GM19372 (cell line): Measurements from ENCODE around the gene MLLT10.

Experiments used
- ATAC-seq: cut with Tn5 transposase; IDR thresholded peaks from one replicate; pipeline ENCODE4 v1.9.1; 2021; ENCODE audit warnings: mild to moderate bottlenecking, low read depth, moderate library complexity; ENCODE audit not compliant: unreplicated experiment

The MLLT10 gene

DNA sequence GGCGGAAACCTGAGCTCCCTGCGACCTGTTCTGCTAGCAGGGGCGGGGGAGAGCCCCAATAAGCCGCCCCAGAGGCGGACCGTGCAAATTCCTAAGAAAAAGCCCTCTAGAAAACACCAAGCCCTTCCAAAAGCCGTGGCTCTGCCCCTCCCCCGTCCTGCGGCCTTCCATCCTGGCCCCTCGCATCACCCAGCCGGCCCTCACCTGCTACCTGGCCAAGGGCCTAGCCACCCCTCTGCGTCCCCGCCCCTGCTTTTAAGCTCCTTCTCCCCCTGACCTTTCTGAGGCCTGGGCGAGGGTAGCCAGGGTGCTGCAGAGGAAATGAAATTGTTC, 33.5 kb upstream of the MLLT10 start:
- ATAC-seq, result no peak

DNA sequence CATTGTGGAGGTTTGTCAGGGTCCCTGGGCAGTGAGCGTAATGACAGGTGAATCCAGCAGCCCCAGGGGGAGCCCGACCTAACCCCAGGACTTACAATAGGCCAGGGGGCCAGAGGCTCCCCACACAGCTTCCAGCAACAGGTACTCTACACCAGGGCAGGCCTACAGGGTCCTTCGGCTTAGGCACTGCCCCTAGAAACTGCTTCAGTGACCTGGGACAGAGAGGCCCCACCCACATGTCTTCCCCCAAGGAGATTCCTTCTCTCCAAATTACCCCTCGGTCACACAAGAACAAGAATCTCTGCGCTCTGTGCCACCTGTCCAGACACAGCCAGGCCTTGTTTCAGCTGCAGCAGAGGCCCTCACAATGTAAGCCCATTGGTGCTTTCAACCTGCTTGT, 32.9 kb upstream of the MLLT10 start:
- no peak for ATAC-seq

DNA sequence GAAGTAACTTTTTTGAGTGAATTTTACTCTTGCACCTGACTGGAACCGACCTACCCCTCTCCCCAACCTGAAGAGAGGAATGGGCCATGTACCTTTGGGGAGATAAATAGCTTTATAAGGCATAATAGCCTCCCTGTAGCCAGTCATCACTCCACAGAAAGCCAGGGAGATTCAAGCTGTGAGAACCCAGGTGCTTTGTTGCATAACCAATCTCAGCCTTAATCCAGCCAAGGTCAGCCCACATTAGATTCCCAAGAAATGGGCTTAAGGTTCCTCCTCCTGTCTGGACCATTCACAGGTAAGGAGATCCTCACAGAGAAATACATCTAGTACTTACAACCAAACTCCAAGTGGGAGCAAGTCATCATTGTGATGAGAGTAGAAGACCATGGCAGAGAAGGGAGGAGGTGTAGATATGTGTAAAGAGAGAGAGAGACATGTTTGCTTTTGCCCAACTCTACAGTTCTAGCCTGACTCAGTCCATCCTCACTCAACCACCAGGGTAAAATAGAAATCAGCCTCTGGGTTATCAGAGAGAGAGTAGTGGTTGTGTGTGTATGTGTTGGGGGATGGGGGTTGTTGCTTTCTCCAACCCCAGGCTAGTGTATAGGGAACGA, 32.2 kb upstream of the MLLT10 start:
- ATAC-seq, result no peak

DNA sequence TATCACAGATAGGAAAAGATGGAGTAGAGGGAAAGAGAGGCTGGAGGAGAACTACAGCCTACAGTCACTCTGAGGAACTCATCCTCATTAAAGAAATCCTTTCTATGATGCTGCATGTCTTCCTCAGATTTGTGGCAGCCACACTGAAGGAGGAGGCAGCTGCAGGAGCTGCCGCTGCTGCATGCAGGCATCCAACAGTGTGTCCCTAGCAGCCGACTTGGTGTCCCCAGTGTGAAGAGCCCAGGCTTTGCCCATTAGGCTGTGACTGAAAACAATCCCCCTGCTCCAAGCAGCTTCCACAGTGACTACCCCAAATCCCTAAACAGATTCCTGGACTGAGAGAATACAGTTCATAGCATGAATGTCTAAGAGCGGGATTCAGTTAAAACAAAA, 31.7 kb upstream of the MLLT10 start:
- no peak for ATAC-seq

DNA sequence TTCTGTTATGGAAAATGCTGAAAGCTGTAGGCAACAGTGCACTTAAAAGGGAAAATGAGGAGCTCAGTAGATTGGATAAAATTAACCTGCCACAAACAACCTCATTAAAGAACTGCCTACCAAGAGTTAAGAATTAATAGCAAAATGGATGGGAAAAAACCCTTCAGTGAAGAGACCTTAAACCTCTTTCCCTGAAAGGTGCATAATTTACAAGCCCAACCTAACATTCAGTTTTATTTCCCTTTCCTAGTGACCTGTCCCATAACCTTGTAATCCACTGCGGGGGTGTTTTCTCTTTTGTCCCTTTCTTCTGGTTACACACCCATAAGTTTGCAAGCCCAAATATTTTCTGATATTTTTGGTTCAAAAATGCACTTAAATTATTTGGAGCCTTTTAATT, 30.5 kb upstream of the MLLT10 start:
- no peak for ATAC-seq

DNA sequence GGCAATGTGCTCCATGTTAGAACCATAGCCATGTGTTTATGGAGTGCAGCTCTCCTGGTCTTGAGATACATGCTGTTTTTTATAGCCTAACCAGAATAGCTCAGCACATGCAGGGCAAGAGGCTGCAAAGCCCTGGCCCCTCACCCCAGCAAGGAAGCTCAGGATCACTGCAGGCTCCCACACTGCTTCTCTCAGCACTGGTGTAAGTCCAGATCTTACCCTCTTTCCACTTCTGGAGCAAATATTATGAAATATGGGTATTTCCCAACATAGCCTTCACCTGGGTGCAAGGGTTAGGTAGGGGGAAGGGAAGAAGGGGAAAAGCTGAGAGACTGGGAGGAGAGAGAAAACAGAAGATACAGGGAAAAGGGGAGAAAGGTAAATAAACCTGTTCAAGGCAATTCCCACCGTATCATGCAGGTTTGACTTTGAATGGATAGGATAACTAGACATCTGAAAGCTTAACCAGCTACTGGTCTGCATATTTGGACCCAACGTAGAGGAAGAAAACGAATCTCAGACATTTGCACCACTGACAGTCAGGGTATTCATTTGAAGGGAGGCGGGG, 28.2 kb upstream of the MLLT10 start:
- no peak for ATAC-seq

DNA sequence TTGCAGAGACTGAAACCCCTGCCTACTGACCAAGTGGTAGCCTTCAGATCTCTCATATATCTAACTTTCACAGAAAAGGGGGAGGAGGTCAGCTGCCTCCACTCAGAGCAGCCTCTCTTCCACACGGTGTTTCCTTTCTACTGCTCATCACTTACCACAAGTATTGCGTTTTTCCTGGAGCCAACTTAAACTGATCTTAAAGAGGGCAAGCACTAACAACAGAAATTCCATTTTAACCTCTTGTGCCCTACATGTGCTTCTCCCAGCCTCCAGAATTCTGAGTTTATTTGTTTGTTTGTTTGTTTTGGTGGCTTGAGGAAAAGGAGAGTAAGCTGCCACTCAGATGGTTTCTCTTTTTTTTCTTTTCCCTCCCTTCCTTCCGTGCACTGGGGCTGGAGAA, 27.7 kb upstream of the MLLT10 start:
- ATAC-seq, result no peak

DNA sequence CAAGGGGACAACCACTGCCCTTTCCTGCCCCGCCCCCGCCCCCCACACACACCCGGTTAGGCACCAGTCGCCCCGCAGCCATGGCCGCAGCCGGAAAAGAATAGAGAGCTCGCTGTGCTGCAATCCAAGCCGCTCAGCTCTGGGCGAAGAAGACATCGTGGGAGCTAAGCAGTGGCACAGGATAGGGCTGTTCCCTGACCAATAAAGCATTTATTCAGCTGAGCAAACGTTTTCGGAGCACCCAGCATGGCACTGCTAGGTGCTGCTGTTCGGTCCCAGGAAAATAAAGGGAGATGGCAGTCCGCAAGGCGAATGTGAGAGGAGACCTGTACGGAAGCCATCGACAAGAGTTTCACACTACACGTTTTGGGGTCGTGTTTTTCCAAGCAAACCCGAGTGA, 26.9 kb upstream of the MLLT10 start:
- ATAC-seq, result no peak

DNA sequence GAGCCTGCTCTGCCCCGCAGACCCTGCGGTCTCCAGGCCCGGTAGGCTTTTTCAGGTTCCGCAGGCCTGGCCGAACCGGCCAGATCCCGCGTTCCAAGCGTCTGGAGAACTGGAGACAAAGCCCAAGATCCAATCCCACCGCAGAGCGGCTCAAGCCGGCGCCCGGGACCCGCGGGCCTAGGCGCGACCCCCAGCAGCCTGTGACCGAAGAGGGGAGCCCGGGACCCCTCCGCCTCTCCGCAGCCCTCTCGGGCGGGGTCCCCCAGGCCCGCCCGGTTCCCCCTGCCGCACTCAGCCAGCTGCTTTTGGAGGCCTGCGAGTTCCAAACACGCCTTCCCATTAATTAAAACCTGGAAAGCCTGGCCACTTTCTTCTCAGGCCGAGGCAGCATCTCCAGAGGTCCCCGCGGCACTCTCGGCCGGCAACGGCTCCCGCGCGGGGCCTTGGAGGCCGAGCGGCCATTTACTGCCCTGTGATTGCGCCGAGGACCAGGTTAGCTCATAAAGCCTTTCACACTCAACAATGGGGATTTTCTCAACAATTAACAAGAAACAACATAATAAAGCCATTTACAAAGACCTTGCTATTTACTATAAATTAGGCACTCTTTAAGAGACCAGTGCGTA, 25.2 kb upstream of the MLLT10 start:
- no peak for ATAC-seq

DNA sequence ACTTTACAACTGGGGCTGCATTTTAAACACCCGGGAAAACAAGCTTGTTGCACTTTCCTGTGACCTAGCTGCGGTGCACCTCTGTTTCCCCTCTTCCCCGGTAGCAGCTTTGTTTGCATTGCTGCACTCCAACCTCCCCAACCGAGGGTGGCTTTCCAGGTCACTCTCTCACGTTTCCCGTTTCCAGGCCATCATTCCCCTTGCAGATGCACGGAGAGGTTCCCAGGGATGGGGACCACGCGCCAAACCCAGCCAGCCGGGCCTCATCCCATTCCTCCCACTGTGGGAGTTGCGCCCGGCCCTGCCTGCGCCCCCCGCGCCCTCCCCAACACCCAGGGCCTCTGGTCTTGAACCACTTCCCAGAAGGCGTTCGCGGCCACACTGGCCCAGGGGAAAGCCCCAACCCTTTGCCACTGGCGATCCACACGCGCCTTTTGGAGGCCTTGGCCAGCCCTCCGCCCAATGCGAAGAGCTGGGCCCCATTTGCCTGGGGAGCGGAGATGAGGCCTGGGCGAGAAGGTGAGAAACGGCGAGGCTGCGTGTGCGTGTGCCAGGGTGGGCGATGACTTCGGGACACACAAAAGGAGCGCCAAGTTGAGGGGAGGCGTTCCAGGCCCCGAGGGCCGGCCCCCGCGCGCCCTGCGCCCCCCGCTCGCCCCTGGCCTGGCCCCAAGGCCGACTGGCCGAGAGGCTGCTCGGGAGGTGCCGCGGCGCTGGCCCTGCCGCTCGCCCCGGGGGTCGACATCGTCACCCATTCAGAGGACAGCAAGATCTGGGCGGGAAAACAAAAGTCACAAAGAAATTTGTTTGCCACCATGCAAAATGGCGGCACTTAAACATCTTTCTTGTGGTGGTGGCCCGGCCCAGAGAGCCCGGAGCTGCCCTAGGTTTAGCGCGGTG, 24.4 kb upstream of the MLLT10 start:
- no peak for ATAC-seq

DNA sequence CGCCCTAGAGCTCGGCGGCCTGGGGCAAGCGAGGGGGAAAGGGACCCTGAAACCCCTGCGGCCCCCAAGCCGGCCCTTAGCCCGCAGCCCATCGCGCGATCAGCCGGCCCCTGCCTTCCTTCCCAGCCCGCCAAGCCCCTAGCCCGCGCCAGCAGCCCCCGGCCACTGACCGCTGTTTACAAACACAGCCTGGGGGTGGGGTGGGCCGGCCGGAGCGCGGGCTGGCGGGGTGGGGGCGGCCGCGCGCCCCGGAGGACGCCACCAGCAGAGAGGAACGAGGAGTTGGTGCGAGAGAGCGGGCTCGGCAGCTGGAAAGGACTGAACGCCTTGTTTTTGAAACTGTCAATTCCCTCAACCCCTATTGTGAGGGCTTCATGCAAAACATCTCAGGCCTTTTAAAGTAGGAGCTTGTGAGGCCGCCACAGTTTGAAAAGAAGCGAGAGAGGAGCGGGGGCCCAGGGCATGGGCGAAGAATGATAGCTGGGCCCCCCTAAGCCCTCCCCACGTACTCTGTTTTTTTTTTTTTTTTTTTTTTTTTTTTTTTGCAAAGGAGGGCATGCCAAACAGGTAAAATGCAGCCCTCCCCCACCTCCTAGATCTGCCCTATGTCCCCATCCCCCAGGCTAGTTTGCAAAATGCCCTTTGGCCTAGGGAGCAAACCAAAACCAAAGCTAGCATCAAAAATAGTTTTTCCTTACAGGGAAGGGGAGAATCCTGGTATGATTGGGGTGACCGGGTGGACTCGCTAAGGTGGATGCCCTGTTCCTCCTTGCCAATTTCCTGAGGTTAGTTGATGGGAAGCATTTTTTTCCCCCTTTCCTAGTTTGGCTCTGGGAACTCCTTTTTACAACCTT, 23.6 kb upstream of the MLLT10 start:
- ATAC-seq, result no peak

DNA sequence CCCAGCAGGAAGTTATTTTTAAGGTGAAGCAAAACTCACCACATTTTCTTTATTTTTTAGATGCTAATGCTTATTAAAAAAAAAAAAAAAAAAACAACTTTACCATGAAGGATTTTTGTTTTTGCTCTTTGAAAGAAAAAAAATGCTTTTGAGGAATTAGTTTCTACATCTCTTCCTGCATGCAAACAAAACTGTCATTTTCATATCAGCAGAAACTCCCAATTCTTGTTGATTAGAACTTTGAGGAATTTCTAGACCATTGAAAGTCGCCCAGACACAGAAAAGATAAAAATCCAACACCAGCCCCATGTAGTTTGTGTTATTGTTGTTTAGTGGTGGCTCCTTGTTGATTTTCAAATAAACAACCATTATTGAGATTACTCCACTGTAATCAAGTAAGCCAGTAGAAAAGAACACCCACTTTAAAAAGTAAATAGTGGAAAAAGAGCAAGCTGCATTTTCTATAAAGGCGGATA, 22.9 kb upstream of the MLLT10 start:
- no peak for ATAC-seq

DNA sequence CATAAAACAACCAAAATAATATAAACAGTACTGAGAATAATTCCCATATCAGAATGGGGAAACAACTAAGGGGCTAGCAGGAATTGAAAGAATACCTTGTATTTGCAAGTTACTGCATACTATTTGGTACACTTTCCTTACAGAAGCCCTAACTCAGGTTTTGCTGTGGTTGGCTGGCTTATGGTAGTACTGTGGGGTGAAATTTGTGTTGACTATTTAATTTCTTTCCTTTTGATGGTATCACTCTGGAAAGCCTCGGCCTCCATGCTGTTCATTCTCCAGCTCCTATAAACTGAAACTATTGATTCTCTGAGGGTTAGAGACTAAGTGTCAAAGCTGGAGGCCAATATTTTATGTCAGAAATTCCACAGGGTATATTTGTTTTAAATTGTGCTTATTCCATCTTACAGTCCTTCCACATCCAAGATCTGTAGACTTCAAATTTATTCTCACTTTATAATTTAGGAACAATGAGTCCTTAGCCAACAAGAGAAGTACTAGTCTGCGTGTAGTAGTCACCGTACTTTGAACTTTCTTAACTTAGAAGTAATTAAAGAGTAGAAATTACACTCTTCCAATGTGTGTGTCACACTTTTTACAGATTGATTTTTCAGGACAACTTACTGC, 22.0 kb upstream of the MLLT10 start:
- no peak for ATAC-seq

DNA sequence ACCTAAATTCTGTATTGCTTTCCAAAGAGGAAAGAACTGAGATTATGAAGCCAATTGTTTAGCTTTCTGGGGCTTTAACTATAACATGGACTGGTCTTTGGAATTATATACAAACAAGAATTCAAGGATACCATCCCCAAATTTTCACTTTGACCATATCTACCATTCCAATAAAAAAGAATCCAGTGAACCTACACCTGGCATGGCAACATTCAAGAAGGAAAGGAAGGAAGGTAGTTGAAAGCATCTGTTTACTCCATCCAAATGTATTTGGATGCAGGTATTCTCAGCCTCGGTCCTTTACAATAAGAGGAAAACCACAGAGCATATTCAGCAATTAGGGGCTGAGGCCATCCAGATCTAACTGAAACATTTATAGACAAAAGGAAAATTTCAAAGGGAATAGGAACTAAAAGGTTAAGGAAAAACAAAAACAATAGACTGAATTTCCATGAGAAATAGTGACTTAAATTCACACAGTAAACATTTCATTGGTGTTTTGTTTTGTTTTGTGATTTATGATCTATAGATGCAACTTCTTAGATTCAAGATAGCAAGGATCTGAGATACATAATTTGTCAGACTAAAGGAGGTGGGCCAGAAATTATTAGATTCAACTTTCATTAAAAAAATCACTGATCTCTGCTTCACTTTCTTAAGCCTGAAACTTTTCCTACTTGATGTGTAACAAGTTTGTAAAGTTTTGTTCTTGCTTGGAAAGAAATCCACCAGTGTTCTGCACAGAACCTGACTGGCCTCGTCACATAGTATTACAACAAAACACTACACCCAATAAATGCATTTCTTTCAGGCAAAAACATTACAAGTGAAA, 21.2 kb upstream of the MLLT10 start:
- ATAC-seq, result no peak

DNA sequence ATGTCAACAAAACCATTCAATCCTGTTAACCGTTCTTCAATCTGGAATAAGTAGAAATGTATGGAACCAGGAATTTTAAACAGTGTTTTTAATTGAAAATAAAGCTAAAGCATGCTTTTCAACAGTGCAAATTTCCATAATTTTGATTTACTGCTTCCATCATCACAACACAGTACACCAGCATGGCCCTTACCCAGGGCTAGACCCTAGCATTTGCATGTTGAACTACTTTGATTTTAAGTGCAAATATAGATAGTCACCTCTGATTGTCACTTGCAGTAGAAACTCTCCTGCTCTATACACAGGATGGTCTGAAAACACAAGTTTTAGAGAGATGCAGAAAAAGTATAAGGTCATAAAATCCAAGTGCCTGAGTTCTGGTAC, 20.6 kb upstream of the MLLT10 start:
- ATAC-seq, result no peak

DNA sequence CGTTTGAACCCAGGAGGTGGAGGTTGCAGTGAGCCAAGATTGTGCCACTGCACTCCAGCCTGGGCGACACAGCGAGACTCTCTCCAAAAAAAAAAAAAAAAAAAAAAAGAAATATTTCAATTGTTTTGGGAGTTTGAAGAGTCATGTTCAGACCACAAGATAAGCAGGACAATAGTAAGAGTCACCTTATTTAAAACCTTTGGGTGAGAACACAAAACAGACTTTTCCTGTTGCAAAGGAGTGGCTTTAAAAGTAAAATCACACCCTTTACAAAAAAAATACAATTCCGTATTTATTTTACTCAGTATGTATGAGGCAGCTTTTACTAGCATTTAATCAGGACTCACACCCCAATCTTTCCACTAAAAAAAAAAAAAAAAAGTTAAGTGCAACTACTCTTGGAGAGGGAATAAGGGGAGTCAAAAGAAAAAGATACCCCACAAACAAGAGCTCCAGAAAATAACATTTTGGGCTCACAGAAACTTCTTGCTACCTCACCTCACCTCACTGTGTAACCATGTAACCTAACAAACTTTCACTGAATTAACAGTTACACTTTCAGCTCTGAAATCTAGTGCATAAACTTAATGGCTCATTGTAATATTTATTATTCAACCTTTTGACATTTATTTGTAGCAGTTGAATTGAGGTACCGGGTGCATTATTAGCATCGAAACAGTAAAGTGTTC, 19.8 kb upstream of the MLLT10 start:
- ATAC-seq, result no peak

DNA sequence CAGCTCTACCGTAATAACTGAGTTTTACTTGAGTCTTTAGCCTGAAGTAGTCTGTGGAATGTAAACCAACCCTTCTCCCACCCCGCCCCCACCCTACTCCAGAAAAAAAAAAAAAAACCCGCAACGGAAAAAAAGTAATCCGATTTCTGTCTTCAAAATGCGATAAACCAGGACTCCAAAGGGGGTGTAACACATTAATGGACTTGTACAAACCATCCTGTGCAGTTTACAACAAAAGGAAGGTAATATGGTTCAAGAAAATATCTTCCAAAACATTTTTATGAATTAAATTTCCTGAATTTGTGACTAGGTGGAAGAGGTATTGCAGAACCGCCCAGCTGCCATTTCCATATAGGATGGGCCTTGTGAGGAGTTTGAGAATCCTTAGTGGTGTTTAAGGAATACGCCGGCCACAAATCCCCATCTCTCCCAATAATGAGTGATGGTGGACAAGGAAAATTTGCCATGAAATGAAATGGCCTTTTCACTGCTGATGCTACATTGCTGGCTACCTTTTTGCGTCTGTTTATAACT, 19.1 kb upstream of the MLLT10 start:
- ATAC-seq, result no peak
